HepG2 (cell line): Measurements from ENCODE around the gene ANKUB1. TPM values are rescaled to one million over a fixed set of nuclear protein-coding genes. Genes with fewer than 3 reads are reported as not detected.
A peak's percentile ranks its signal among the peaks of the same experiment; 100 is the strongest.

Experiments
- ATF4 ChIP-seq, 2 experiments: fragments of 450-650 bp in 1 of 2; sonication (generic) in 1 of 2; formaldehyde crosslinking; IDR thresholded peaks; 2 replicates each; pipeline versions ENCODE4 v1.5.0 to v1.8.0; 2020 to 2022; ENCODE audit warnings: mild to moderate bottlenecking in 1 of 2, missing genetic modification reagents in 1 of 2
- GPBP1L1 ChIP-seq: sonication (generic); formaldehyde crosslinking; IDR thresholded peaks from 2 replicates; pipeline ENCODE4 v1.5.0; 2020; ENCODE audit warnings: mild to moderate bottlenecking, missing genetic modification reagents
- HDAC1 ChIP-seq: sonication (generic); formaldehyde crosslinking; IDR thresholded peaks from 2 replicates; pipeline ENCODE4 v1.5.1; 2020; ENCODE audit warnings: mild to moderate bottlenecking, missing genetic modification reagents
- NBN ChIP-seq: fragments of 450-650 bp; conservative IDR thresholded peaks from 2 replicates; pipeline ENCODE4 v1.6.1; 2017
- NRL ChIP-seq: sonication (generic); formaldehyde crosslinking; IDR thresholded peaks from 2 replicates; pipeline ENCODE4 v1.5.0; 2020; ENCODE audit warnings: missing genetic modification reagents, mild to moderate bottlenecking, moderate library complexity, borderline replicate concordance
- ONECUT2 ChIP-seq: sonication (generic); formaldehyde crosslinking; IDR thresholded peaks from 2 replicates; pipeline ENCODE4 v1.4.0; 2020; ENCODE audit warnings: missing genetic modification reagents
- PHF8 ChIP-seq: sonication (generic); formaldehyde crosslinking; IDR thresholded peaks from 2 replicates; pipeline ENCODE4 v1.5.0; 2020; ENCODE audit warnings: missing genetic modification reagents
- POGZ ChIP-seq: sonication (generic); formaldehyde crosslinking; IDR thresholded peaks from 2 replicates; pipeline ENCODE4 v1.4.0; 2020; ENCODE audit warnings: mild to moderate bottlenecking, missing genetic modification reagents
- PRDM10 ChIP-seq: sonication (generic); formaldehyde crosslinking; IDR thresholded peaks from 2 replicates; pipeline ENCODE4 v1.4.0; 2020; ENCODE audit warnings: low read depth, missing genetic modification reagents
- SIX4 ChIP-seq: sonication (generic); formaldehyde crosslinking; IDR thresholded peaks from 2 replicates; pipeline ENCODE4 v1.4.0; 2020; ENCODE audit warnings: missing genetic modification reagents
- SP5 ChIP-seq: IDR thresholded peaks from 2 replicates; pipeline ENCODE4 v1.6.1; 2016; ENCODE audit warnings: low read depth, borderline replicate concordance
- SRY ChIP-seq: sonication (generic); formaldehyde crosslinking; IDR thresholded peaks from 2 replicates; pipeline ENCODE4 v1.8.0; 2022; ENCODE audit warnings: mild to moderate bottlenecking, missing genetic modification reagents
- ZBTB14 ChIP-seq: sonication (generic); formaldehyde crosslinking; IDR thresholded peaks from 2 replicates; pipeline ENCODE4 v1.4.0; 2020; ENCODE audit warnings: missing genetic modification reagents
- ZFY ChIP-seq: sonication (generic); formaldehyde crosslinking; IDR thresholded peaks from 2 replicates; pipeline ENCODE4 v1.4.0; 2020; ENCODE audit warnings: missing genetic modification reagents
- ZNF451 ChIP-seq: sonication (generic); formaldehyde crosslinking; IDR thresholded peaks from 2 replicates; pipeline ENCODE4 v1.5.0; 2020; ENCODE audit warnings: mild to moderate bottlenecking, missing genetic modification reagents
- ZNF503 ChIP-seq: sonication (generic); formaldehyde crosslinking; IDR thresholded peaks from 2 replicates; pipeline ENCODE4 v1.4.0; 2020; ENCODE audit warnings: missing genetic modification reagents
- ZNF562 ChIP-seq: sonication (generic); formaldehyde crosslinking; IDR thresholded peaks from 2 replicates; pipeline ENCODE4 v1.8.0; 2022; ENCODE audit warnings: missing genetic modification reagents, borderline replicate concordance
- ZSCAN29 ChIP-seq: sonication (generic); formaldehyde crosslinking; conservative IDR thresholded peaks from 2 replicates; pipeline ENCODE4 v1.4.0; 2020; ENCODE audit warnings: mild to moderate bottlenecking, missing genetic modification reagents
- polyA plus RNA-seq, 8 experiments: library from polyadenylated mRNA; depleted of rRNA in 3 of 8; stranded (reverse) in 7 of 8; unstranded in 1 of 8; fragments of >200 nt; fragmentation: Illumina TruSeq in 4 of 8; extraction: Trizol in 4 of 8; gene quantifications; 2 replicates each; pipeline versions ENCODE4 v1.2.1 to v1.2.3, GENCODE V29; 2011 to 2016; ENCODE audit warnings: low read depth in 4 of 8, missing spikeins in 1 of 8, mixed read lengths in 1 of 8; ENCODE audit not compliant: insufficient read depth in 1 of 8
- total RNA-seq, 5 experiments: library from RNA; depleted of rRNA; stranded (reverse); fragments of >200 nt; fragmentation: Illumina TruSeq; extraction: Trizol; gene quantifications; 2 replicates each; pipeline ENCODE4 v1.2.3, GENCODE V29; 2016; ENCODE audit warnings: low read depth in 1 of 5

ANKUB1 gene
- total and polyA plus RNA-seq, 2 of the 13 experiments (the other 11 are each of a cell fraction or from before 2014, with no cell fraction given), result not detected

- 0 out of 2 replicates have a peak, but pooled peaks have one; percentile 0 for TF ChIP-seq ZBTB14 (CRISPR knock-in tag)
- TF ChIP-seq ZNF562 (CRISPR knock-in tag), result no peak
- peak; percentile 56; the same call in 1 of the 2 replicates for TF ChIP-seq HDAC1 (CRISPR knock-in tag)
- peak; percentile 94 for TF ChIP-seq PHF8
- peak; percentile 88 for TF ChIP-seq ZFY
- TF ChIP-seq SP5 (CRISPR knock-in tag), result peak; percentile 36; the same call in 1 of the 2 replicates
- TF ChIP-seq POGZ (CRISPR knock-in tag), result peak; percentile 70
- TF ChIP-seq NRL (CRISPR knock-in tag), result peak; percentile 59
- TF ChIP-seq ZNF451 (CRISPR knock-in tag), result peak; percentile 84; the same call in 1 of the 2 replicates
- TF ChIP-seq ATF4 (CRISPR knock-in tag; IDR thresholded peaks at IDR 0.05), result 0 out of 4 replicates have a peak, but pooled peaks of 1 of the 2 experiments have one; percentile 40
- no peak for TF ChIP-seq ONECUT2 (CRISPR knock-in tag)
- no peak for TF ChIP-seq SIX4 (CRISPR knock-in tag)
- TF ChIP-seq PRDM10 (CRISPR knock-in tag), result peak; percentile 15; the same call in 1 of the 2 replicates
- peak; percentile 39; the same call in 1 of the 2 replicates for TF ChIP-seq SRY
- peak; percentile 77 for TF ChIP-seq ZNF503 (CRISPR knock-in tag)
- no peak for TF ChIP-seq NBN
- 0 out of 2 replicates have a peak, but pooled peaks have one; percentile 46 for TF ChIP-seq ZSCAN29 (CRISPR knock-in tag)
- no peak for TF ChIP-seq GPBP1L1 (CRISPR knock-in tag)
These were observed 20.4 kb upstream of the ANKUB1 start, which contains the start of gene RNF13 (continued) for GRCh38 chr3:149812606-149813366.
